GM19468 (cell line): Measurements from ENCODE around the gene DDX54.

ENCODE experiments used
- ATAC-seq: cut with Tn5 transposase; IDR thresholded peaks from one replicate; pipeline ENCODE4 v1.9.1; 2021; ENCODE audit warnings: mild to moderate bottlenecking, moderate library complexity, moderate number of reproducible peaks; ENCODE audit not compliant: unreplicated experiment; ENCODE audit errors: extremely low read depth

Gene DDX54

GRCh38 chr12:113165521-113166450 lies 19.5 kb downstream of the DDX54 start:
- no peak for ATAC-seq

GRCh38 chr12:113164014-113164413 lies 21.3 kb downstream of the DDX54 start:
- ATAC-seq = no peak

GRCh38 chr12:113163030-113163360 lies 22.3 kb downstream of the DDX54 start:
- no peak for ATAC-seq

GRCh38 chr12:113162102-113163029 lies 22.9 kb downstream of the DDX54 start:
- no peak for ATAC-seq

GRCh38 chr12:113161415-113162016 lies 23.8 kb downstream of the DDX54 start:
- ATAC-seq = no peak

GRCh38 chr12:113159937-113160336 lies 25.3 kb downstream of the DDX54 start:
- ATAC-seq = no peak

GRCh38 chr12:113158439-113159203 lies 26.7 kb downstream of the DDX54 start:
- ATAC-seq = no peak

- ATAC-seq = no peak
Observed at GRCh38 chr12:113157218-113157859, 27.9 kb downstream of the DDX54 start.

- no peak for ATAC-seq
Observed at GRCh38 chr12:113155646-113156045, 29.6 kb downstream of the DDX54 start.

- no peak for ATAC-seq
Observed at GRCh38 chr12:113155060-113155459, 30.2 kb downstream of the DDX54 start.

- ATAC-seq = no peak
Observed at GRCh38 chr12:113154351-113154973, 30.8 kb downstream of the DDX54 start.

GRCh38 chr12:113152835-113153814 lies 32.2 kb downstream of the DDX54 start:
- no peak for ATAC-seq

GRCh38 chr12:113152196-113152834 lies 33.0 kb downstream of the DDX54 start:
- ATAC-seq = no peak

- ATAC-seq = no peak
Observed at GRCh38 chr12:113151655-113152054, 33.6 kb downstream of the DDX54 start.

- no peak for ATAC-seq
Observed at GRCh38 chr12:113149361-113150150, 35.7 kb downstream of the DDX54 start, which contains the start of gene CFAP73. CFAP73 (plus strand) TSS chr12:113149724; CDS start chr12:113149858, 134 bp downstream.

- no peak for ATAC-seq
Observed at GRCh38 chr12:113146999-113147398, 38.3 kb downstream of the DDX54 start.
